Measurements from ENCODE around the gene TBCB.

- TF ChIP-seq CTCF (IDR thresholded peaks at IDR 0.05) (no peak), POLR2A (IDR thresholded peaks at IDR 0.05) (no peak)
Measured at GRCh38 chr19:36073121-36073876, 42.0 kb upstream of the TBCB start.
